HG02870 (cell line): ENCODE data around the gene CLPSL2.

ENCODE experiments used
- ATAC-seq: cut with Tn5 transposase; IDR thresholded peaks from one replicate; pipeline ENCODE4 v1.9.1; 2021; ENCODE audit warnings: mild to moderate bottlenecking, moderate library complexity; ENCODE audit not compliant: unreplicated experiment

The CLPSL2 gene

GRCh38 chr6:35746516-35746915 is 29.9 kb upstream of the CLPSL2 start:
- ATAC-seq = no peak

- no peak for ATAC-seq
Measured at GRCh38 chr6:35747877-35748276, 28.5 kb upstream of the CLPSL2 start.

DNA sequence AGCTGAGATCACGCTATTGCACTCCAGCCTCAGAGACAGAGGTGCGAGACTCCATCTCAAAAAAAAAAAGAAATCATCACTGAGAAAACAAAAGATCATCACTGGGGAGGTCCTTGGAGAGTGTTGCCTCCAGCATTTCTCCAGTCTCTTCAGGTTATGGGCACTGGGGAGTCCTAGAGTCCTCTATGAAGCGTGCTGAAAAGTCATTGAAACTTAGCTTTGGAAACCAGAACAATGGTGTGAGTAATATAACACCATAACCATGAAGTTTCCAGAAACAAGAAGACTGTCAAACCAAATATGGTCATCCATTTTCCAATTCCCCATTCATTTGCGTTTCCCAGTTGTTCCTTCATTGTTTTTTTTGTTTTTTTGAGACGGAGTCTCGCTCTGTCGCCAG is 25.8 kb upstream of the CLPSL2 start:
- no peak for ATAC-seq

DNA sequence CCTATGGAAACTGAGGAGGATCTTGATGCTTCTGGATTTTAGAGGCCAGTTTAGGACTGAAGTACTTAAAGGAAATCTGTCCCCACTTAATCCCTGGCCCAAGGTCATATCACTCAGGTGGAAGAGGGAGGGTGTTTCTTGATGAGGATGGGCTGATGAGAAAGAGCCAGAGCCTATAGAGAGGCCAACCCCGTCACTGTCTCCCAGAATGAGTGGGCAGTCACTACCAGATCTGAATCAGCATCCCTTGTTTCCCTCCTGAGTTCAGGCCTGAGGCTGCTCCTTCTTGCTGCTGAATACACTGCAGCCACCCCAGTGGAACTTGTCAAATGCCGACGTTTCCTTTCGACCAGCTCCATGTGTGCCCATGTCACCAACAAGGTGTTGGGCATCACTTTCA is 24.8 kb upstream of the CLPSL2 start:
- ATAC-seq = no peak

- ATAC-seq = no peak
Measured at GRCh38 chr6:35752330-35752729, 24.1 kb upstream of the CLPSL2 start.

GRCh38 chr6:35754452-35755277 is 21.7 kb upstream of the CLPSL2 start:
- no peak for ATAC-seq

DNA sequence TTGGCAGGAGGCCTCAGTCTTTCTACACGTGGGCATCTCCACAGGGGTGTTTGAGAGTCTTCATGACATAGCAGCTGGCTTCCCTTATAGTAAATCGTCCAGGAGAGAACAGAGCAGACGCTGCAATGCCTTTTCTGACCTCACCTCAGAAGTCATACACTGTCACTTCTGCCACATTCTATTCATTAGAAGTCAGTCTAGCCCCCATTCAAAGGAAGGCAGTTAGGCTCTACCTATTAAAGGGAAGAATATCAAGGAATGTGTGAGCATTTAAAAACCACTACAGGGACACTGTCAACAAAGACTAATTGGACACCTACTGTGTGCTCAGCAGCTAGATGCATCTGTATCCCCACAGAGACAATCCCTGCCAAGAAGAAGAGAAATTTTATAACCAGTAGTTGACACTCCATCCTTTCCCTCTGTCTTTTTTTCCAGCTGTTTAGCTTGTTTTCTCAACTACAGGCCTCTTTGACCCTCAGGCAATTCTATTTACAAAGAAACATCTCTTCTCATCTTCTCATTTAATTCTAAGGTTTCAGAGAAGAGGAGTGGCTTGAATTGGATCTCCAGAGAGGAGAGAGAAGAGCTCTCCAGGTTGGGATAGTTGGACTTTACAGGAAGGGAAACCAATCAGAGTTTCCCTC is 21.0 kb upstream of the CLPSL2 start:
- no peak for ATAC-seq

DNA sequence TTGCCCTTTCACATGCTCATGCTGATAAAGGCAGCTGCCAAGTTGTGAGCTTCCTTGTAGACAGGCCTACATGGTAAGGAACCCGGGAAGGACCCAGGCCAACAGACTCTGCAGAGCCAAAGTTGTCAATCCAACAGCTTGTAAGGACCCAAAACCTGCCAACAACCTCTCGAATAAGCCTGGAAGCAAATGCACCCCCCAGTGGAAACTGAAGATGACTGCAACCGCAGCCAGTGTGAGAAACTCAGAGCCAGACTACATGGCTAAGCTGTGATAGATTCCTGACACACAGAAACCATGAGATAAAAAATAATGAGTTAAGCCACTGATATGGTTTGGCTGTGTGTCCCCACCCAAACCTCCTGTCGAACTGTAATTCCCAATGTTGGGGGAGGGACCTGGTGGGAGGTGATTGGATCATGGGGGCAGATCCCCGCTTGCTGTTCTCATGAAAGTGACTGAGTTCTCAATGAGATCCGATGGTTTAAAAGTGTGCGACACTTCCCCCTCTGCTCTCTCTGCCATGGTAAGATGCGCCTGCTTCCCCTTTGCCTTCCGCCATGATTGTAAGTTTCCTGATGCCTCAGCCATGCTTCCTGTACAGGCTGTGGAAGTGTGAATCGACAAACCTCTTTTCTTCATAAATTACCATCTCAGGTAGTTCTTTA is 18.8 kb upstream of the CLPSL2 start:
- no peak for ATAC-seq

- no peak for ATAC-seq
Measured at GRCh38 chr6:35759426-35759825, 17.0 kb upstream of the CLPSL2 start.

- no peak for ATAC-seq
Measured at GRCh38 chr6:35765739-35766138, 10.7 kb upstream of the CLPSL2 start.

- ATAC-seq = no peak
Measured at GRCh38 chr6:35769211-35769610, 7.2 kb upstream of the CLPSL2 start.

DNA sequence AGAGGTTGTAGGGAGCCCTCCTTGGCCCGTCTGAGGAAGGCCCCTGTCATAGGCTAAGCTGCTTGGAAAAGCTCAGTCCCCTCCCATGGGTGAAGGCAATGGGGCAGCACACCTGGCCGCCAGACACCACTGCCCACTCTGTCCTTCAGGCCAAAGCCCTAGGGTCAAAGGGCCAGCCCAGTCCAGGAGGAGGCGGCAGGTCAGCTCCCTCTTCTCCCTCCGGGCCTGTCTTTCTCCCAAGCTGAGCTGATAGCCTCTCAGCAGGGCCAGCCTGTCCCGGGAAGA is 5.1 kb upstream of the CLPSL2 start:
- ATAC-seq = no peak

DNA sequence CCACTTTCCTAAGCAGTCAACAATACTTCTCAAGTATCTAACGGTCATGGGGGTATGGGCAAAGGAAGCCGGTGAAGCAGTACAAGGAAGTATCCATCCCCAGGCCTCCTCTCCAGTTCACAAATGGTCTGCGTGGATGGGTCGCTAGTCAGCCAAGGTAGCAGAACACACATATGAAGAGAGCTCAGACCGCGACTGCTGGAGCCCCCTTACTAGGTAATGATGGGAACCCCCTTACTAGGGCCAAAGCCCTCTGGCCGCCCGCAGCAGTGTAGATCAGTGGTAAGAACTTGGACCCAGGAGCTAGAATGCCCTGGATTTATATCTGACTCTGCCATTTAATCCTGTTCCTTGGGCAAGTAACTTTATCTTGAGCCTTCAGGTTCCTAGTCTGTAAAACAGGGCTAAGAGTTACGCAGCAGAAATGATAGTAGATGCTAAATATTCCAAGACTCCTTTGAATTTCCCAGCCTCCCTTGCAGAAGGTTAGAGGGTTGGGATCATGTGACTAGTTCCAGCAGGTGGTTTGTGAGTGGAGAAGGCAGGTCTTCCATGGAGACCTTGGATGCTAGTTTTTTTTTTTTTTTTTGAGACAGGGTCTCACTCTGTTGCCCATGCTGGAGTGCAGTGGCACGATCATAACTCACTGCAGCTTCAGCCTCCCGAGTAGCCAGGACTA is 2.1 kb upstream of the CLPSL2 start:
- ATAC-seq = no peak

GRCh38 chr6:35775031-35775430 is 1.4 kb upstream of the CLPSL2 start:
- ATAC-seq = no peak

- ATAC-seq = no peak
Measured at GRCh38 chr6:35777356-35778102, 1.1 kb downstream of the CLPSL2 start.

DNA sequence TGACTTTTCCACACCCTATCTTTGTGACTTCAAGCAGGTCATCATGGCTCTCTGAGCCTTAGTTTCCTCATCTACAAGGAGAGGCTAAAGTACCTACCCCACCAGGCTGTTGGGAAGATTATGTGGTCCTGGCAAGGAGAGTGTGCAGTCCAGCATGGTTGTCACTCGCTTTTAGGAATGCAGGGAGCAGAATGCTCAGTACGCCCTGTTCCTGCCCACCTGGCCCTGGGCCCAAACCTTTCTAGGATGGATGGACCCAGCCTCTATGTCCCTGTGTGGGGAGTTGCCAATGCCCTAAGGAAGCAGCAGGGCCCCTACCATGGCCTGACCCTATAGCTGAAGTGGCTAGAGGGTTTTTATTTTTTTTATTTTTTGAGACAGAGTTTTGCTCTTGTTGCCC is 2.0 kb downstream of the CLPSL2 start:
- ATAC-seq = no peak

DNA sequence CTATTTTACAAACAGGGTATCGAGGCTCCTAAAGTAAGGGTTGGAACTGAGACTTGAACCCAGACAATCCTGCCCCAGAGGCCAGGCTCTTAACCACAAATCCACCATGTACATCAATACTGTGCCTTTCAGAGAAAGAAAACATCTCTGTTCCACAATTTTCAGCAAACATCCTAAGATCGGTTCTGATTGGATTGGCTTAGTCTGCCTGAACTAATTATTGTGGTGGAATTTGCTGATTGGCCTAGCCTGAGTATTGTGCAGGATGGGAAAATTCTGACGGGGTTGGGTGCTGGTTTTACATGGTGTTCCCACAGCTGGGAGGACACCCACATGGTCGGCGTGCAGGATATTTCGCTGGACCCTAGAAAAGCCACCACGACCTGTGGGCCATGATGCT is 4.3 kb downstream of the CLPSL2 start, which contains the start of gene CLPSL1:
Gene CLPSL1 (plus strand): TSS at position 301 of the 400 bp plus-strand sequence. CDS start 92 bp downstream, at position 393.
- no peak for ATAC-seq

DNA sequence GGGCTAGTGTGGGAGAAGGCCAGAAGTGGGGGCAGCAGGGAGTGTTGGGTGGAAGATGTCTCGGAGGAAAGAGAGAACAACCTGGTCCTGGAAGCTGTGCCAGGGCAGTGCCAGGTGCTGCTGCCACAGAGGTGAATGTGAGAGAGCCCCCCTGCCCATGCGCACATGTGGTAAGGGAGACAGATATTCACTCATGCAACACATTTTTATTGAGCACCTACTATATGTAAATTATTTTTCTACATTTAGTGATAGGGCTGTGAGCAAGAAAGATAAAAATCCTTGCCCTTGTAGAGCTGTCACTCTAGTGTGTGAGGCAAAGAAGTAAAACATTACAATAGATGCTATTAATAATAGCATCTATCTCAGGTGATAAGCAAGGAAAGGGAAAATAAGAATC is 4.9 kb downstream of the CLPSL2 start:
- ATAC-seq = no peak

- ATAC-seq = no peak
Measured at GRCh38 chr6:35782424-35782823, 6.0 kb downstream of the CLPSL2 start.

DNA sequence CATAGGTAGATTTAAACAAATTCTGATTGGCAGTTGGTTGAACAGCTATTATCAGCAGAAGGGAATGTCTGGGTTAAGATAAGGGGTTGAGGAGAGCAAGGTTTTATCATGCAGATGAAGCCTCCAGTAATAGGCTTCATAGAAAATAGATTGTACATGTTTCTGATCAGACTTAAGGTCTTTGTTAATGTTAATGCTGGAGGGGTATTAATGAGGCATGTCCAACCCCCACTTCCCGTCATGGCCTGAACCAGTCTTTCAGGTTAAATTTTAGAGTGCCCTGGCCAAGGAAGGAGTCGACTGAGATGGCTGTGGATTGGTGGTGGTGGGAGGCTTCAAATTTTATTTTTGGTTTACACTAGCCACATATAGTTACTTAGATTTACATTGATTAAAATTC is 7.8 kb downstream of the CLPSL2 start:
- no peak for ATAC-seq

DNA sequence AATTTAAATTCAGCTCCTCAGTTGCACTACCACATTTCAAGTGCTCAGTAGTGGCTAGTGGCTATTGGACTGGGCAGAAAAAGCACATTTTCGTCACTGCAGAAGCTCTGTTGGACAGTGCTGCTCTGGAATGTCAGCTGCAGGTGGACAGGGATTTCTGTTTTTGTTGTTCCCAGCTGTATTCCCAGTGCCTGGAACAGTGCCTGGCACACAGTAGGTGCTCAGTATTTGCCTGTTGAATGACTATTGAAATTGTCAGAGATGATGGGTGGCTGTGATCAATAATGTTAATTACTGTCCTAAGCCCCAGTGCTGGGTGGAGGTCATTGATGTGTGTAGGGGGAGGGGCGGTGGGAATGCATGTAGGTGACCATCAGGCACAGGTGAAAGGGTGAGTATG is 9.9 kb downstream of the CLPSL2 start:
- no peak for ATAC-seq
